NT2/D1 (cell line): ENCODE measurements around the gene CIDEA.

ENCODE experiments used
- SUZ12 ChIP-seq: IDR thresholded peaks from 2 replicates; pipeline ENCODE4 v1.6.1; 2011; ENCODE audit not compliant: insufficient read length, insufficient read depth; ENCODE audit errors: extremely low read depth
- YY1 ChIP-seq: IDR thresholded peaks from 2 replicates; pipeline ENCODE4 v1.6.1; 2011; ENCODE audit not compliant: insufficient read length, insufficient read depth
- ZNF274 ChIP-seq: IDR thresholded peaks from 2 replicates; pipeline ENCODE4 v1.6.1; 2011; ENCODE audit warnings: mild to moderate bottlenecking, low read depth, low read length

DNA sequence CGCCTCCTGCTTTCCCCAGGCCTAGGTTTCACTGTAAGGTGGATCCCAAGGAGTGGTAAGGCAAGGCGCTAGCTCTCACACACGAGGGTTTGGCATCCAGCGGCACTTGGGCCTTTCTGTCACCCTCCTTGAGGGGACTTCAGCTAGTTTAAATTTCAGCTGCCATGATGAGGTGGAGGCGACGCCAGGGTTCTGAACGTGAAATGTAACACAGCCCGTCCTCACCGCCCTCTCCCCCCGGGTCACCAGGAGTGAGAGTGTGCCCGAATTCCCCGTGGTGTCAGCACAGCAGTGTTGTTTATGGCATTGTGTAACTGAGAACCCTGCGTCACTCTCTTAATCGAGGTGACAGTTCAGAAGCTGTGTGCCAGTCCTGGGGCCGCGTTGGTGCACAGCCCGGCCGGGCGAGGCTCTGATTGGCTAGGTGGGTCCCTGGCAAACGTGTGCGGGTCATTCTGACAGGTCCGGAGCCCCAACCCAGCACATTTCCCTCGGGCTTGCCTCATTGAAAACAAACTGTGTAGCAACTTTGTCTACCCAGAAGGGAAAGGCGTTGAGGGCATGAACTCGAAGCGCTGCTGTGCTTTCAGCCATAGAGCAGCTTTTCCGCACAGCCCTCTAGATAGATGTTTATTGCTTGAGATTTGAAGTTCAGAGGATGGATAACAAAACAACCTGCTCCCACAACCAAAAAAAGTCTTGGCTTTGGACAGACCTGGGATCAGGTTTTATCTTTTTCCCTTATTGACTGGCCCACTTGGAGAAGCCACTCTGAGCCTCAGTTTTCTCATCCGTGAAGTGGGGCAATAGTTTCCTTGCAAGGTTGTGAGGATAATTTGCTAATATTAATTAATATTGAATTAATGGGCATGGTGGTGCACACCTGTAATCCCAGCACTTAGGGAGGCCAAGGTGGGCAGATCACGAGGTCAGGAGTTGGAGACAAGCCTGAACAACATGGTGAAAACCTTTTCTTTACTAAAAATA lies 4.9 kb downstream of the CIDEA start:
- TF ChIP-seq SUZ12 (no peak), YY1 (no peak), ZNF274 (no peak)
